Measurements from ENCODE around the gene ADAMTS15.

ADAMTS15 gene

DNA sequence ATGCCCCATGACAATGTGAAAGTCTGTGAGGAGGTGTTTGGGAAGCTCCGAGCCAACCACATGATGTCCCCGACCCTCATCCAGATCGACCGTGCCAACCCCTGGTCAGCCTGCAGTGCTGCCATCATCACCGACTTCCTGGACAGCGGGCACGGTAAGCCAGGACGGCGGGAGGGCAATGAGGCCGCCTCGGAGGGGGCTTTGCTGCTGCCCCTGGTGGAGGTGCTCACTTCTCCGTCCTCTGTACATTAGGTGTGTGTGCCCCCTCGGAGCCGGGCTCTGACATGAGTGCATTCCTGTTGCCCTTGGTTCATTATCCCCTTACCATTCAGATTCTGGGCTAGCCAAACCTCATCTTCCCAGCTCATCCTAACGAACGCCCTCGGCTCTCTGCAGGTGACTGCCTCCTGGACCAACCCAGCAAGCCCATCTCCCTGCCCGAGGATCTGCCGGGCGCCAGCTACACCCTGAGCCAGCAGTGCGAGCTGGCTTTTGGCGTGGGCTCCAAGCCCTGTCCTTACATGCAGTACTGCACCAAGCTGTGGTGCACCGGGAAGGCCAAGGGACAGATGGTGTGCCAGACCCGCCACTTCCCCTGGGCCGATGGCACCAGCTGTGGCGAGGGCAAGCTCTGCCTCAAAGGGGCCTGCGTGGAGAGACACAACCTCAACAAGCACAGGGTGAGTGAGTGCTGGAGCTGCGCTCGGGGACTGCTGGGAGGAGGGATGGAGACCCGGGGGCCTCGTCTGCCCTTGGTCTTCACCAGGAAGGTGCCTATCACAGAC, 13.8 kb downstream of the ADAMTS15 start:
- DNase-seq (ENCODE audit: low read depth), result no peak

DNA sequence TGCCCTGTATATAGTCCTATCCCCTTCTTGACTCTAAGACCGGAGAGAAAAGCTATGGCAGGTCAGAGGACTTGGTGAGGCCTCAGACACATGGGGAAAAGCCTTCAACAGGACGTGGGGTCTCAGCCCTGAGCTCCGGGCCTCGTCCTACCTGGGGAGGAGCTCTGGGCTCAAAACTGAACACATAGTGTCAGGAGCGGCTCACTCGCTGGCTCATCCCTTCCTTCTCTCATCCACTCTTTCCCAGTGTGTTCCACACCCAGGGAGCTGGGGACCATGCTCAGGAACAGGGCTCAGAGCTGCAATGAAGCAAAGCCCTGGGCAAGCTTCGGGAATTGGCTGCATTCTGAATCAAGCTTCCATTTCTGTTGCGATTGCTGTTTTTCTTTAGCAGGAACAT, 14.5 kb downstream of the ADAMTS15 start:
- no peak for DNase-seq (ENCODE audit: low read depth)

DNA sequence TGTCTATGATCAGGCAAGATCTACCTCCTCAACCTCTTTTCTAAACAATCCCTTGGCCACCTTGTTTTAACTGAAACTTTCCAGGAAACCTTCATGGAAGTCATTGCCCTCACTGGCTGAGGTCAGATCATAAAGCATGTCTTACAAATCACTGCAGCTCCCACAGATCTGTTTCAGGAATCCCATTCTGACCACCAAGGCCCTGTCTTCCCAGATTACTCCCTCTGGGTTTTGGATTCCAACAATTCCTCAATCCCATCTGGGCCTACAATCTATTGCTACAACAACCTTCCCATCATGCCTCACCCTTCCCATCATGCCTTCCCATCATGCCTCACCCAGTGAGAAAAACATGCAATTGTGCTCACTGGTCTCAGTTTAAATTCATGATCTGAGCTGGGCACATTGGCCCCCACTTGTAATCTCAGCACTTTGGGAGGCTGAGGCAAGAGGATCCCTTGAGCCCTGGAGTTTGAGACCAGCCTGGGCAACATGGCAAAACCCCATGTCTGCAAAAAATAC, 15.9 kb downstream of the ADAMTS15 start:
- no peak for DNase-seq (ENCODE audit: low read depth)

DNA sequence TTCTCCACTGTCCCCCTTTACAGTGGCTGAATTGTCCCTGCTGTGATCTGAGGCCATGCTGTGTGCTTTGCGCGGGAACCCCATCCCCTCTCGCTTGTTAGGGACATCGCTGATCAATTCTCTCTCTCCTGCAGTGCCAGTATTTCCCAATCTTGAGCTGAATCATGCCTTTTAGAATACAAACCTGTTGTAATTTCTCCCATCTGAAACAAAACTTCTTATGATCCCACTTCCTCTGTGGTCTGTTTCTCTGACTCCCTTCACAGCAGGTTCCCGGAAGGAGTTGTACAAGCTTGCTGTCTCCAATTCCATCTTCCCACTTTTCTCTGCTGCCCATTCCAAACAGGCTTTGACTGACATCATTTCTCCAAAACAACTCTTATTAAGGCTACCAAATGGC, 16.8 kb downstream of the ADAMTS15 start:
- DNase-seq (ENCODE audit: low read depth), result no peak

DNA sequence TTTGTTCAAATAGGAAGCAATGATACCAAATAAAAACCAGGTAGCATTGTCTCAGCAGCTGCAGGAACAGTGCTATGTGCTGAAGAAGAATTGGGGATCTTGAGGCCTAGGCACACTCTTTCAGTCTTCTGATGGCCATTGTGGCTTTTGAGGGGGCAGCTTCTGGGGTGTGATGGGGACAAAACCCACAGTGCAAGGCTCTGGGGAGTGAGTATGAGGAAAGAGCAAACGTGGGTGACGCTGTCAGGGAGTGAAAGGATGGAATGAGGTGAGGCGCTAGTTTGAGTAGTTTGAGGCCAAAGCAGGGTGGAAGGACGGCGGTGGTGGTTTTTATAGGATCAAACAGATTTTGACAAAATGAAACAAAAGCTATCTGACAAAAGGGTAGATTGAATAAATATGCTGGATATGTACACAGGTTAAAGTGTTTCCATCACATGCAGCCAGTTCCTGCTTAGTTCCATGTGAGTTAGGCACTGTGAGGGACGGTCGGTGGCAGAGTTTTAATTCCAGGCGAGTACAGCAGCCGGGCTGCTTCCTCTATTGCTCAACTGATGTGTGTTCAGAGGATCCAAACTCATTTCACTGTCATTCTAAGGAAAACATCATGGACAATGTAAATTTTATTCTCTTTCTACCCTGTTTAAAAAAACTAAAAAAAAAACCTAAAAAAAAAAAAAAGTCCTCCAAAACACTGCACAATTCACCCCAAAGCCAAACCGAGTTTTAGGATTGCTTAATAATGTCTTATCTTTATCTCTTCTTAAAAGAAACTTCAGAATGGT, 18.9 kb downstream of the ADAMTS15 start:
- DNase-seq (ENCODE audit: low read depth), result no peak

DNA sequence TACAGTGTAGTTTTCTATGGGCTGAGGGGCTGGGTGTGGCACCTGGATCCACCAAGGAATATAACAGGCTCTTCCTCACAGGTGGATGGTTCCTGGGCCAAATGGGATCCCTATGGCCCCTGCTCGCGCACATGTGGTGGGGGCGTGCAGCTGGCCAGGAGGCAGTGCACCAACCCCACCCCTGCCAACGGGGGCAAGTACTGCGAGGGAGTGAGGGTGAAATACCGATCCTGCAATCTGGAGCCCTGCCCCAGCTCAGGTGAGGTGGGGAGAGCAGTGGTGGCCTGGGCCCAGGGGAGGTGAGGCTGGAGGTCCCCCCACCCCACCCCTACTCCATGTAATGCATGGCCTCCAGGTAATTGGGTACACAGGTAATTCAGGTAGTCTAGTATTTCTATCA, 20.7 kb downstream of the ADAMTS15 start:
- DNase-seq (ENCODE audit: low read depth), result no peak

DNA sequence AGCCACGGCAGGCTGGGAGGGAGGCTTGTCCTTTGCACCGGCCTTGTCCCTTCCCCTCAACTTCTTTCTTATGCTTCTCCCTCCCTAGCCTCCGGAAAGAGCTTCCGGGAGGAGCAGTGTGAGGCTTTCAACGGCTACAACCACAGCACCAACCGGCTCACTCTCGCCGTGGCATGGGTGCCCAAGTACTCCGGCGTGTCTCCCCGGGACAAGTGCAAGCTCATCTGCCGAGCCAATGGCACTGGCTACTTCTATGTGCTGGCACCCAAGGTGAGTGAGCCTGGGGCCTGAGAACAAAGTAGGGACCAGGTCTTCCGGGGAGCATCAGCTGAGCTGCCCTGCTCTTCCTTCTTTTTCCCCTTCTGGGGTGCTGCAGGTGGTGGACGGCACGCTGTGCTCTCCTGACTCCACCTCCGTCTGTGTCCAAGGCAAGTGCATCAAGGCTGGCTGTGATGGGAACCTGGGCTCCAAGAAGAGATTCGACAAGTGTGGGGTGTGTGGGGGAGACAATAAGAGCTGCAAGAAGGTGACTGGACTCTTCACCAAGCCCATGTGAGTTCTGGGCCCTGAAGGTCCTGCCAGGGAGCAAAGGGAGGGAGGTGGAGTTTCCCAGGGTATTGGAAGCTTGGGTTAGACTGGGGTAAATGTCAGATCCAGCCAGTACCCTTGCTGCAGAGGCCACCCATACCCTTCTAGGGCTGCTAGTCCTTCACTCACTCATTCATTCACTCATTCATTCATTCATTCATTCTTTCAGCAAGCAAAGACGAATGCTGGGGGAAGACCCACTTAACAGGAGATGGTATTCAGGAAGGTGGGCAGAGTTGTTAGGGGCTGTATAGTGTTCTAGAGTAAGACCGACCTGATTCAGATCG, 22.6 kb downstream of the ADAMTS15 start:
- DNase-seq (ENCODE audit: low read depth), result no peak

DNA sequence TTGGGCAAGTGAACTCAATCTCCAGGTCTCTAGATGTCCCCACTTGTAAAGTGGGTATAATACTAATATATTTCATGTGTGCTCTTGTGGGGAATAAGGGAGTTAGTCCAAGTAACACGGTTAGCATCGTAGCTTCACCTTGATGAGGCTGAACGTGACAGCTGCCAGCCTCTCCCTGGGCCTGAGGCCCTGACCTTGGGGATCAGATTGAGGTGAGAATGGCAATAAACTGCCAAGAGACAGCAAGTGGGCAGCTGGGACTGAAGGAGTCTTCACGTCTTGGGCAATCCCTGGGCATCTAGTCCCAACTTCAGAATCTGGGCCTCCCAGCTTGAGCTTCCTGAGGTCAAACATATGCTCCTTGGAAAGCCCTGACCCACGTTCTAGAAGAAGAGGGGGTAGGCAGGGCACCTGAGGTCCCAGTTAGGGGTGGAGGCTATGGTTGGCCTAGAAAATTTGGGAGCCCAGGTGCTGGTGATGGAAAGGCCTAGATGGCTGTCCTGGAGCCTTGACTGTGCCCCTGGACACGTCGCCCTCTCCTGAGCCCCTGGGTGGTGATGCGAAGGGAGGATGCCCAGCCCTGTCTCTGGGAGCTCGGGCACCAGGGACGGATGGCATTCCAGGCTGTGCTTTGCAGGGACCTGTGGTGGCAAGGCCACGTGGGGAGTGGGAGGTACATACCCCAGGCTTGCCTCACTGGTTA, 23.4 kb downstream of the ADAMTS15 start:
- no peak for DNase-seq (ENCODE audit: low read depth)

DNA sequence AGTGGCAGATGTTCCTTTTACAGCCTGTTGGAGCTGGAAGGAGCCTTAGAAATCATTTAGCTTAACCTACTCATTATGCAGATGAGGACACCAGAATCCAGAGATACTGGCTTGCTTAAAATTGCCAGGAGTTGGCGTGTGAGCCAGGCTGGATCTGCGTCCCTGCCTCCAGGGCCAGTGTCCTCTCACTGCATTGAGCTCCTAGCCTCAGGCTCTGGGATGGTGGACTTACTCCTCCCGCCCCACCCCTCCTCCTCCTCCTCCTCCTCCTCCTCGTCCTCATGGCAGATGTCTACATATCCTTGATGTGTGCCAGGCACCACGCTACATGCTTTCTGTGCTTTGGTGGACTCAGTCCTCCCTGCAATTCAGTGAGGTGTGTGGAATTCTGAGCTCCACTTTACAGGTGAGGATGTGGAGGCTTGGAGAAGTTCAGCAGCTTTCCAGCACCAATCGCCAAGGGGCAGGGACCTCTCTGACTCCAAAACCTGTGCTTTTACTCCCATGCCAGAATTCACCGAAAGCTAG, 24.1 kb downstream of the ADAMTS15 start:
- DNase-seq (ENCODE audit: low read depth), result no peak

DNA sequence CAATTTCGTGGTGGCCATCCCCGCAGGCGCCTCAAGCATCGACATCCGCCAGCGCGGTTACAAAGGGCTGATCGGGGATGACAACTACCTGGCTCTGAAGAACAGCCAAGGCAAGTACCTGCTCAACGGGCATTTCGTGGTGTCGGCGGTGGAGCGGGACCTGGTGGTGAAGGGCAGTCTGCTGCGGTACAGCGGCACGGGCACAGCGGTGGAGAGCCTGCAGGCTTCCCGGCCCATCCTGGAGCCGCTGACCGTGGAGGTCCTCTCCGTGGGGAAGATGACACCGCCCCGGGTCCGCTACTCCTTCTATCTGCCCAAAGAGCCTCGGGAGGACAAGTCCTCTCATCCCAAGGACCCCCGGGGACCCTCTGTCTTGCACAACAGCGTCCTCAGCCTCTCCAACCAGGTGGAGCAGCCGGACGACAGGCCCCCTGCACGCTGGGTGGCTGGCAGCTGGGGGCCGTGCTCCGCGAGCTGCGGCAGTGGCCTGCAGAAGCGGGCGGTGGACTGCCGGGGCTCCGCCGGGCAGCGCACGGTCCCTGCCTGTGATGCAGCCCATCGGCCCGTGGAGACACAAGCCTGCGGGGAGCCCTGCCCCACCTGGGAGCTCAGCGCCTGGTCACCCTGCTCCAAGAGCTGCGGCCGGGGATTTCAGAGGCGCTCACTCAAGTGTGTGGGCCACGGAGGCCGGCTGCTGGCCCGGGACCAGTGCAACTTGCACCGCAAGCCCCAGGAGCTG, 24.8 kb downstream of the ADAMTS15 start:
- DNase-seq (ENCODE audit: low read depth), result no peak

DNA sequence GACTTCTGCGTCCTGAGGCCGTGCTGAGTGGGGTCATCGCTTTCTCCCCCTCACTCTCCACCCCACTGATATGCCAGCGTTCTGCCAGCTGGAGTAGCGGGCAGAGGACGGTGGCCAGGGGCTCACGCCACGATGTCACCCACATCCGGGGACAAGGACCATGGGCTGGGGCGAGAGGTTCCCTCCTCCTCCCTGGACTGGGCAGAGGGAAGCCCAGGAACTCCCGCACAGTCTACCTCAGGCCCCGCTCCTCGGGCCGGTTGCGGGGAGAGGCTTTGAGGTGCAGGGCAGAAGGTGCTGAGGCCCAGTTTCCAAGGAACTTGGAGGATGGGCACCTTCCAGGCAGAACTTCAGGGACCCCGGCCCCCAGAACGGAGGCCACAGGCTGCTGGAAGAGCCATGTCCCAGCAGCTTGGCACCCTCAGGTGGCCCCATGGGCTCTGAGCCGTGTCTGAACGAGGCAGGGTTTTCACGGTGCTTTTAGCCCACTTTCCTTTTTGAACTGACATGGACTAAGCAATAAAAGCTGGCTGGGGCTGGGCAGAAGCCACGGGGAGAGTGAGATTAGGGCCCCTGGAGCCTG, 25.4 kb downstream of the ADAMTS15 start:
- no peak for DNase-seq (ENCODE audit: low read depth)

DNA sequence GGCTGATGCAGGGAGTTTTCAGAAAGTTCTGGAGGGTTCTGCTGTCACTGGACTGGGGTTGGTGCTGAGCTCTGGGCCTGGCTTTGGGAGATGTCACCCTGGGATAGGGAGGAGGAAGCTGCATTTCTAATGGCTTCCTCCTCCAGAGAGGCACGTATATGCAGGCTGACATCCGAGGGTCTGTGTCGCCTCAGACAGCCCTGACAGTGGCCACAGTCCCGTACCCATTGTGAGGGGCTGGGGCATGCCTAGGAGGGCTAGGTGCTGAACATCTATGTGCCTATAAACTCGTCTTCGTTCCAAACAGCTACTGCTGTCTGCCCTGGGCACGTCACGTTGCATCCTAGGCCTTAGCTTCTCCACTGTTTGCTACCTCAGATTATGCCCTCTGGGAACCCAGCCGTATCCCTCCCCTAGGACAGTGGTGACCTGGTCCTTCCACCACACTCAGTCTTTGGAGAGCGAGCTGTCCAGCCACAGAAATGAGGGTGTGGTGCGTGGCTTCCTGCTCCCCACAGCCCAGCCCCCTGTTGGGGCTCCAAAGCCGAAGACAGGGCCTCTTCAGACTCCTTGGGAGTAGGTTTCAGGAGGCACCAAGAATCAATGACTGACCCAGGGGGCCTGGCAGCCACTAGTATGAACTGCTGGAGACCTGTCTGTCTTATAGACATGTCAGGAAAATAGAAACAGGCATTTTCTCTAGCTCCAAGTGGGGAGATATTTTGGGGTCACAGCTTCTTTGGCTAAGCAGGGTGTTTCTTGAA, 26.4 kb downstream of the ADAMTS15 start:
- no peak for DNase-seq (ENCODE audit: low read depth)

DNA sequence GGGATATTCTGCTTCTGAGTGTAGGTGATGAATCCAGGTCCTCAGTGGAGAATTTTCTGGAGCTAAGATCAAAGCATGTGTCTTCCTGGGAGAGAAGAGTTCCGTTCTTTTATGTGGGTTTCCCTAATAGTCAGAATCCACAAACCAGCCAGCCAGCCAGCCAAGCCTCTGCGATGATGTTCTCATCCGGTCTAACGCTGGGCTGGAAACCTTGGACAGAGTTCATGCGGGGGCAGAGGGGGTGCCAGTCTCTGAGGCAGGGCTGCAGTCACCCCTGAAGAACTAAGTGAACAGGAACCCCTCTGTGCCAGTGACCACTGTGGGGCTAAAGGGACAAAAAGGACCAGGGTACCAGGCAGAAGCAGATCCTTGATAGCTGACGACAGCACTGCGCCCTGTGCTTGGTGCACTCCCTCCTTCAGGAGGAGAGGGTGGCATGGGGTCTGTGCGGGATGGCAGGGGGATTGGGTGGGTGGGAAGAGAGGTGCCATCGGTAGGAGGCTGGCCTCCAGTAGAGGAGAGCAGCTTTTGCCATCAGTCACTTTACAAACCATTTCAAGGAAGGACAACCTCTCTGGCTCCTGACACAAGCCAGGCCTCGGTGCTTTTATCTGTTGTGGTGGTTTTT, 27.1 kb downstream of the ADAMTS15 start:
- DNase-seq (ENCODE audit: low read depth), result no peak

DNA sequence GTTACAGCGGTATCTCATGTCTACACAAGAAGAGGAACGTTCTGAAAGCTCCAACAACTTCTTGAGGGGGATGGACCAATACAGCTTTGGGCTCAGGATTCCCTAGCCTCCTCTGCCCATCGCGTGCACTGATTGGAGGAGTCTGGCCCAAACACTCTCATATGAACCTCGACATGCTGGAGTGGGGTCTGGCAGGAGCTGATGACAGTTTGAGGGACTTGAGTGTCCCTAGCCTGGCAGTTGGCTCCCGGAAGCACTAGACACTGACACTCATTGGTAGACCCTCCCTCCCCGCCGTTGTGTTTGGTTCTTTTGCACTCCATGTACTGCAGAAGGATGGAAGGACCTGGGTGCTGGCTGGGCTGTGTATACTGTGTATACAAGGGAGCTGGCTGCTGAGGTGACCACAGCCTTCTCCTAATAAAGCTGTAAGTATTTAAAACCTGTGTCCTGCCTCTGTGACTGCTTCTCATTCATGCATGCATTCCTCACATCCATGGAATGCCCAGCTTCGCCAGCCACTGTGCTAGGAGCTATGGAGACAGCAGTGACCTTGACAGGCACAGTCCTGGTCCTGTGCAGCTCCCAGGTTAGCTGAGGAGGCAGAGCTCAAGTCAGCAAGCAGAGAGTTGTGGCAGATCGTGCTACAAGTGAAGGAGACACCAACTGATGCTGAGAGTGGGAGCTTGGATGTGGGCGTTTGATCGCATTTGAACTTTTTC, 27.9 kb downstream of the ADAMTS15 start:
- DNase-seq (ENCODE audit: low read depth), result no peak

DNA sequence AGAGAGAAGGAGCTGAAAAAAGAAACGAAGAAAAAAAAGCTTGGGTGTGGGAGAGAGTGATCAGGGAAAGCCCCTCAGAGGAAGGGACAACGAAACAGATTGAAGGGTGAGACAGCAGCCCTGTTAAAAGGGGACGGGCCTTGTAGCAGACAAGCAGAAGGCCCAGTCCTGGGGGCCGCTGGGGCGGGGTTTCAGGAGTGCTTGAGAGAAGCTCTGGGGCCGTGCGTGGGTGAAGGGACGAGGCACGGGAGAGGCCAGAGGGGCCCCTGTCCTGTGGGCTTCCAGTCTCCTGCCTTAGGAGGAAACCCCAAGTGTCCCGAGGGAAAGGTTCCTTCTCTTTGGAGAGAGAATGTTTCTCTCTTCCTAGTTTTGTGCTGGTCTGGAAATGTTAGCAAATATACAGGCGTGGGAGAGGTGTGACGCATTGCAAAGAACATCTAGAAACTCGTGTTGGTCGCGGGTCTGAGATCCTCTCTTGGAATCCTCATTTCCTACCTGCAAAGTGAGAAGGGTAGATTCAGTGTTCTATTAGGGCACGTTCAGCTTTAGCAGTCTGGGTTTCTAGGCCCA, 28.6 kb downstream of the ADAMTS15 start:
- DNase-seq (ENCODE audit: low read depth), result no peak

DNA sequence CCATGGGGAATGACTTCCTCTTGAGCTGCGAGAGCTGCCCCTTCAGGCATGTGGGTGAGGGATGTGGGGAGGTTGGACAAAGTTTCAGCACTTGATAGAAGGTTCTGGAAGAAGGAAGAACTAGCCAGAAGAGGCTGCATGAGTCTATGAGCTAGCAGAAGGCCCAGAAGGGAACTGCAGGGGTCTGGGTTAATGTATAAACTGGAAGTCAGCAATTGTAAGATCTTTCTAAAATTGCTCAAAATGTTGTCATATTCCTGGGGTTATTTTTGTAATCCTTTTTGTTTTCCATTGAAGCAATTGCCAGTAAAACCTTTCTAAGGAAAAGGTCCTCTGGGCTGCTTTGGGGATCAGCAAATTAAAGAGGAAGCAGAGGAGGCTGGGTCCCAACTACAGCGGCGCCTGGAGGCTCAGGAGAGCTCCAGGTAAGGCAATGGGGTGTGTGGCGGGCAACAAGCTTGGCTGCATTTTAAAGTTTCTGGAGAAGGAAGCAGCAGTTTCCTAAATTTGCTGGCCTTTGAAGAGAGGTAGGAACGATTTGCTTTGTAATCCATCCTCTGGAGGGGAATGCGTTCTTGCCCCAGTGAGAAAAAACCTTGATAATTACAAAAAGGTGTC, 29.2 kb downstream of the ADAMTS15 start:
- no peak for DNase-seq (ENCODE audit: low read depth)

DNA sequence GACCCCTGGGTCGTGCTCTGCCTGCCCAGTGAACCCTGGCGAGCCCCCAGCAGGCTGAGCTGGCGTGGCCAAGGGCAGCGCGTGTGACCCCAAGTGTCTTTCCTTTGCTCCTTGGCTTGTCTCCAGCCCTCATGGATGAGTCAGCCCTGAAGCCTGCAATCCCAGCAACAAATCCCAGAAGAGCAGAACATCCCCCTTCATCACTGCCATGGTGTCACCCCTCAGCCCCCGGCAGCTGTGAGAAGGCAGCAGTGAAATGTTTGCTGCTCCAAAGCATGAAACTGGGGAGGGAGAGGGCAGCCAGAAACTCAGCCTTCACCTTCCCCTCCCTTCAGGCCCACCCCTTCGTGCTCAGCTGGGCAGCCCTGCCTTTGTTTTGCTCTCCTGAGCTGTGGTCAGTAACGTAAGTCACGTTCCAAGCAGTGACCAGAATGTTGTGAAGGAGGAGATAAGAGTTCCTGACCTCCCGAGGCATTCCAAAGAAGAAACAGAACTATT, 29.8 kb downstream of the ADAMTS15 start:
- no peak for DNase-seq (ENCODE audit: low read depth)

Measured in activated T-cell treated with anti-CD3 and anti-CD28 coated beads for 24 hours (primary cell).